GM10266 (cell line): ENCODE measurements around the gene P2RX7.
"Not testable (repeated sequence)": the region's sequence is repeated elsewhere in the genome, so short reads cannot be mapped to it uniquely, and the experiment has no call there.

Experiments
- DNase-seq: peaks from one replicate; pipeline ENCODE4 v3.0.0; 2012; ENCODE audit errors: extremely low spot score
- TF ChIP-seq, protein P1 (sequence below): IDR thresholded peaks from 2 replicates; pipeline ENCODE4 v1.5.1; 2012; ENCODE audit warnings: mild to moderate bottlenecking, low read depth; ENCODE audit not compliant: control insufficient read depth, insufficient read depth; ENCODE audit errors: missing control alignments

P2RX7 gene

GRCh38 chr12:121218588-121219352 lies 86.1 kb downstream of the P2RX7 start:
- DNase-seq: no peak
- TF ChIP-seq, protein P1, sequence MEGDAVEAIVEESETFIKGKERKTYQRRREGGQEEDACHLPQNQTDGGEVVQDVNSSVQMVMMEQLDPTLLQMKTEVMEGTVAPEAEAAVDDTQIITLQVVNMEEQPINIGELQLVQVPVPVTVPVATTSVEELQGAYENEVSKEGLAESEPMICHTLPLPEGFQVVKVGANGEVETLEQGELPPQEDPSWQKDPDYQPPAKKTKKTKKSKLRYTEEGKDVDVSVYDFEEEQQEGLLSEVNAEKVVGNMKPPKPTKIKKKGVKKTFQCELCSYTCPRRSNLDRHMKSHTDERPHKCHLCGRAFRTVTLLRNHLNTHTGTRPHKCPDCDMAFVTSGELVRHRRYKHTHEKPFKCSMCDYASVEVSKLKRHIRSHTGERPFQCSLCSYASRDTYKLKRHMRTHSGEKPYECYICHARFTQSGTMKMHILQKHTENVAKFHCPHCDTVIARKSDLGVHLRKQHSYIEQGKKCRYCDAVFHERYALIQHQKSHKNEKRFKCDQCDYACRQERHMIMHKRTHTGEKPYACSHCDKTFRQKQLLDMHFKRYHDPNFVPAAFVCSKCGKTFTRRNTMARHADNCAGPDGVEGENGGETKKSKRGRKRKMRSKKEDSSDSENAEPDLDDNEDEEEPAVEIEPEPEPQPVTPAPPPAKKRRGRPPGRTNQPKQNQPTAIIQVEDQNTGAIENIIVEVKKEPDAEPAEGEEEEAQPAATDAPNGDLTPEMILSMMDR: no peak

DNA sequence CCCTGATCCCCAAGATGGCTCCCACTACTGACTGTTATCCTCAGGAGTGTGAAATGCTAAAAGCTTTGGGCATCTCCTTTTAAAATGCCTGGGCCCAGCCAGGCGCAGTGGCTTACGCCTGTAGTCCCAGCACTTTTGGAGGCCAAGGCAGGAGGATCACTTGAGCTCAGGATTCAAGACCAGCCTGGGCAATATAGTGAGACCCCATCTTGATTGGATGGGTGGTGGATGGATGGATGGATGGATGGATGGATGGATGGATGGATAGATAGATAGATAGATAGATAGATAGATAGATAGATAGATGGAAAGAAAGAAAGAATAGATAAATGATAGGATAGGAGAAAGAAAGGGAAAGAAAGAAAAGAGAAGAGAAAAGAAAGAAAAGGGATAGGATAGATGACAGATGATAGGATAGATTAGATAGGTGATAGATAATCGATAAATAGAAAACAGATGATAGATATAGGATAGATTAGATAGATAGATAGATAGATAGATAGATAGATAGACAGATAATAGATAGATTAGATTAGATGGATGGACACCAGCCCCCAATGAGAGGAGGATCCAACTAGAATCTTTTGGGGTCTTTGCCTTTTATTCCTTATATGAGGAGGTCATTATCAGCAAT lies 86.8 kb downstream of the P2RX7 start:
- TF ChIP-seq, protein P1: no peak
- DNase-seq: no peak

GRCh38 chr12:121222847-121223246 lies 90.2 kb downstream of the P2RX7 start:
- TF ChIP-seq, protein P1: no peak
- DNase-seq: no peak

- TF ChIP-seq, protein P1: peak; percentile 45
- peak; percentile 40 for DNase-seq
Measured at GRCh38 chr12:121223292-121224285, 90.9 kb downstream of the P2RX7 start.

- peak; percentile 5 for DNase-seq
- TF ChIP-seq, protein P1: no peak
Measured at GRCh38 chr12:121224591-121224990, 91.9 kb downstream of the P2RX7 start.

- DNase-seq: peak; percentile 11
- TF ChIP-seq, protein P1: no peak
Measured at GRCh38 chr12:121226399-121226798, 93.7 kb downstream of the P2RX7 start.

DNA sequence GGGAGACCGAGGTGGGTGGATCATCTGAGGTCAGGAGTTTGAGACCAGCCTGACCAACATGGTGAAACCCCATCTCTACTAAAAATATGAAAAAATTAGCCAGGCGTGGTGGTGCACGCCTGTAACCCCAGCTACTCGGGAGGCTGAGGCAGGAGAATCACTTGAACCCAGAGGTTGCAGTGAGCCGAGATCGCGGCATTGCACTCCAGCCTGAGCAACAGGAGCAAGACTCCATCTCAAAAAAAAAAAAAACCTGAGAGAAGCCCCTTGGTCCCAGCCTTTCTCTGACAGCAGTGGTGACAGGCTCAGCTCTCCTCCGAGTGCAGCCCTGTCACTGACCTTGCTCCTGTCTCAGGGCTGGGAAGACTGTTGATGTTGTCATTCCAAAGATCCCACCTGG lies 94.2 kb downstream of the P2RX7 start:
- DNase-seq: not testable (repeated sequence)
